HCT116 (cell line): ENCODE measurements around the gene DRC7.

ENCODE experiments used
- CBX3 ChIP-seq: IDR thresholded peaks from 2 replicates; pipeline ENCODE4 v1.6.1; 2012; ENCODE audit warnings: low read depth
- CTCF ChIP-seq, 3 experiments: fragments of 200-600 bp in 1 of 3; sonication (generic) in 1 of 3; IDR thresholded peaks in 2 of 3; conservative IDR thresholded peaks in 1 of 3; 2 replicates each; pipeline ENCODE4 v1.5.1; 2012 to 2017; ENCODE audit warnings: low read depth in 2 of 3, low read length in 2 of 3, antibody characterized with exemption in 1 of 3, borderline replicate concordance in 1 of 3, control low read depth in 1 of 3, mild to moderate bottlenecking in 1 of 3, mixed read lengths in 1 of 3, mixed run types in 1 of 3, moderate library complexity in 1 of 3; ENCODE audit not compliant: insufficient read depth in 1 of 3
- POLR2A ChIP-seq: IDR thresholded peaks from 2 replicates; pipeline ENCODE4 v1.7.0; 2011; ENCODE audit warnings: borderline replicate concordance; ENCODE audit not compliant: insufficient read depth, insufficient read length; ENCODE audit errors: extremely low read depth
- SP1 ChIP-seq: IDR thresholded peaks from 2 replicates; pipeline ENCODE4 v1.6.1; 2012; ENCODE audit warnings: low read depth

GRCh38 chr16:57721356-57722209, 27.0 kb downstream of the DRC7 start:
- no peak for TF ChIP-seq CTCF (IDR thresholded peaks at IDR 0.05 in 2 of 3, conservative IDR thresholded peaks at IDR 0.05 in 1 of 3; ENCODE audit: borderline replicate concordance in 1 of 3, insufficient read depth in 1 of 3, low read depth in 2 of 3, low read length in 2 of 3)
- no peak for TF ChIP-seq POLR2A
- no peak for TF ChIP-seq SP1
- no peak for TF ChIP-seq CBX3
